B cell (primary cell): ENCODE results near the gene UPF3B. TPM values are rescaled to one million over a fixed set of nuclear protein-coding genes. Genes with fewer than 3 reads are reported as not detected.
A peak's percentile ranks its signal among the peaks of the same experiment; 100 is the strongest.

Source experiments
- ATAC-seq: fragments of 200-7000 bp; cut with Tn5 transposase; one replicate; pipeline ENCODE4 v1.10.0; 2021; ENCODE audit warnings: low read depth, mild to moderate bottlenecking, moderate number of reproducible peaks, moderate library complexity
- CTCF ChIA-PET: fragments of 350-600 bp; sonication (Branson Sonifier 250); formaldehyde crosslinking; loops from one replicate; lab custom pipeline; 2021; ENCODE audit warnings: antibody characterized with exemption, inconsistent platforms; lab: Charles Lee
- POLR2A ChIA-PET: fragments of 350-600 bp; sonication (Branson Sonifier 250); formaldehyde crosslinking; loops from one replicate; lab custom pipeline; 2021; ENCODE audit warnings: antibody characterized with exemption; lab: Charles Lee
- DNase-seq: peaks from one replicate; pipeline ENCODE4 v3.0.0; 2013
- H2AFZ ChIP-seq: 2 replicates; pipeline ENCODE4 v1.6.1; 2012; ENCODE audit warnings: mild to moderate bottlenecking, low read depth, low read length; ENCODE audit not compliant: insufficient read depth, poor library complexity, severe bottlenecking
- H3K27ac ChIP-seq, 2 donors: 1 replicate in 1 of 2; 2 replicates in 1 of 2; pipeline ENCODE4 v1.5.1; 2012 to 2013; ENCODE audit warnings: low read length in 2 of 2, mild to moderate bottlenecking in 2 of 2, moderate library complexity in 1 of 2
- H3K27me3 ChIP-seq, 4 experiments: fragments of 200-600 bp in 1 of 4; sonication (generic) in 1 of 4; replicated peaks in 1 of 4; 1 replicate in 2 of 4; 2 replicates in 2 of 4; pipeline versions ENCODE4 v1.6.1 to v1.7.0; 2013 to 2016; ENCODE audit warnings: low read length in 3 of 4, mild to moderate bottlenecking in 2 of 4, mixed read lengths in 1 of 4, moderate library complexity in 1 of 4; ENCODE audit not compliant: insufficient read depth in 4 of 4, control insufficient read depth in 3 of 4; ENCODE audit errors: control extremely low read depth in 1 of 4
- H3K36me3 ChIP-seq, 2 experiments: replicated peaks in 1 of 2; 1 replicate in 1 of 2; 2 replicates in 1 of 2; pipeline versions ENCODE4 v1.6.1 to v1.7.1; 2013; ENCODE audit warnings: low read length in 1 of 2; ENCODE audit not compliant: insufficient read depth in 2 of 2, control insufficient read depth in 1 of 2; ENCODE audit errors: control extremely low read depth in 1 of 2, extremely low read depth in 1 of 2
- H3K4me1 ChIP-seq, 2 donors: fragments of 200-600 bp in 1 of 2; sonication (generic) in 1 of 2; 1 replicate in 1 of 2; 2 replicates in 1 of 2; pipeline versions ENCODE4 v1.5.1 to v1.6.1; 2013 to 2017; ENCODE audit warnings: low read length in 2 of 2; ENCODE audit not compliant: control insufficient read depth in 2 of 2, insufficient read depth in 2 of 2
- H3K4me2 ChIP-seq: replicated peaks from 2 replicates; pipeline ENCODE3; 2012; ENCODE audit warnings: mild to moderate bottlenecking, low read depth, low read length; ENCODE audit not compliant: poor library complexity, severe bottlenecking
- H3K4me3 ChIP-seq, 5 experiments: fragments of 200-600 bp in 1 of 5; sonication (generic) in 1 of 5; 1 replicate in 3 of 5; 2 replicates in 2 of 5; pipeline versions ENCODE4 v1.5.1 to v1.7.0; 2011 to 2016; ENCODE audit warnings: low read length in 4 of 5, mild to moderate bottlenecking in 4 of 5, low read depth in 2 of 5, control low read depth in 1 of 5, moderate library complexity in 1 of 5; ENCODE audit not compliant: insufficient read depth in 1 of 5; ENCODE audit errors: control extremely low read depth in 1 of 5, extremely low read depth in 1 of 5
- H3K79me2 ChIP-seq: fragments of 200-600 bp; sonication (generic); one replicate; pipeline ENCODE4 v1.6.0; 2016; ENCODE audit warnings: low read length; ENCODE audit not compliant: control insufficient read depth, insufficient read depth
- H3K9ac ChIP-seq: fragments of 200-600 bp; sonication (generic); 2 replicates; pipeline ENCODE4 v1.6.1; 2017; ENCODE audit warnings: mild to moderate bottlenecking, low read length, moderate library complexity
- H3K9me3 ChIP-seq, 3 donors: one replicate each; pipeline versions ENCODE4 v1.6.1 to v1.7.1; 2013; ENCODE audit warnings: low read length in 2 of 3; ENCODE audit not compliant: control insufficient read depth in 2 of 3, insufficient read depth in 1 of 3; ENCODE audit errors: control extremely low read depth in 1 of 3
- H4K20me1 ChIP-seq: 2 replicates; pipeline ENCODE4 v1.6.0; 2012; ENCODE audit warnings: mild to moderate bottlenecking, low read length; ENCODE audit not compliant: insufficient read depth, control insufficient read depth, poor library complexity, severe bottlenecking
- H3K27ac Mint-ChIP-seq: one replicate; pipeline ENCODE4 v1.8.0; 2021; ENCODE audit warnings: mixed read lengths
- H3K27me3 Mint-ChIP-seq: one replicate; pipeline ENCODE4 v1.8.0; 2021; ENCODE audit warnings: mixed read lengths
- H3K4me1 Mint-ChIP-seq: one replicate; pipeline ENCODE4 v1.8.0; 2021; ENCODE audit warnings: mixed read lengths
- H3K4me3 Mint-ChIP-seq: one replicate; pipeline ENCODE4 v1.8.0; 2021; ENCODE audit warnings: mixed read lengths
- H3K9me3 Mint-ChIP-seq: one replicate; pipeline ENCODE4 v1.8.0; 2022; ENCODE audit warnings: mixed read lengths; ENCODE audit not compliant: insufficient read depth
- EZH2 ChIP-seq: IDR thresholded peaks from 2 replicates; pipeline ENCODE4 v1.6.1; 2012; ENCODE audit warnings: borderline replicate concordance, low read depth, mild to moderate bottlenecking, moderate library complexity, low read length; ENCODE audit not compliant: insufficient read depth, poor library complexity, severe bottlenecking
- WGBS: methylation state at CpG from one replicate; pipeline ENCODE4 v1.1.5; 2013; ENCODE audit warnings: missing lambda C conversion rate; ENCODE audit not compliant: insufficient coverage; 5-methylcytosine and 5-hydroxymethylcytosine counted together
- intact Hi-C: fragments of 100-400 bp; cut with micrococcal nuclease; formaldehyde crosslinking; loops from one replicate; pipeline ENCODE4 v1.10.0; 2022
- polyA plus RNA-seq: library from polyadenylated mRNA; depleted of rRNA; stranded (reverse); fragments of >200 nt; gene quantifications from 2 replicates; pipeline ENCODE4 v1.2.3, GENCODE V29; 2012
- total RNA-seq, 2 donors: library from RNA; stranded (reverse); fragments of 120-200 nt in 1 of 2; gene quantifications; 1 replicate in 1 of 2; 2 replicates in 1 of 2; pipeline versions ENCODE4 v1.2.3 to v1.2.4, GENCODE V29; 2013 to 2022
- TF ChIP-seq, protein P1 (sequence below): fragments of 200-600 bp; IDR thresholded peaks from one replicate; pipeline ENCODE4 v1.8.0; 2022; ENCODE audit warnings: antibody characterized with exemption, mild to moderate bottlenecking

Gene UPF3B
- total and polyA plus RNA-seq, 2 donors (not counting 1 experiment from before 2014, with no cell fraction given): 3.6 to 22.1 TPM

DNA sequence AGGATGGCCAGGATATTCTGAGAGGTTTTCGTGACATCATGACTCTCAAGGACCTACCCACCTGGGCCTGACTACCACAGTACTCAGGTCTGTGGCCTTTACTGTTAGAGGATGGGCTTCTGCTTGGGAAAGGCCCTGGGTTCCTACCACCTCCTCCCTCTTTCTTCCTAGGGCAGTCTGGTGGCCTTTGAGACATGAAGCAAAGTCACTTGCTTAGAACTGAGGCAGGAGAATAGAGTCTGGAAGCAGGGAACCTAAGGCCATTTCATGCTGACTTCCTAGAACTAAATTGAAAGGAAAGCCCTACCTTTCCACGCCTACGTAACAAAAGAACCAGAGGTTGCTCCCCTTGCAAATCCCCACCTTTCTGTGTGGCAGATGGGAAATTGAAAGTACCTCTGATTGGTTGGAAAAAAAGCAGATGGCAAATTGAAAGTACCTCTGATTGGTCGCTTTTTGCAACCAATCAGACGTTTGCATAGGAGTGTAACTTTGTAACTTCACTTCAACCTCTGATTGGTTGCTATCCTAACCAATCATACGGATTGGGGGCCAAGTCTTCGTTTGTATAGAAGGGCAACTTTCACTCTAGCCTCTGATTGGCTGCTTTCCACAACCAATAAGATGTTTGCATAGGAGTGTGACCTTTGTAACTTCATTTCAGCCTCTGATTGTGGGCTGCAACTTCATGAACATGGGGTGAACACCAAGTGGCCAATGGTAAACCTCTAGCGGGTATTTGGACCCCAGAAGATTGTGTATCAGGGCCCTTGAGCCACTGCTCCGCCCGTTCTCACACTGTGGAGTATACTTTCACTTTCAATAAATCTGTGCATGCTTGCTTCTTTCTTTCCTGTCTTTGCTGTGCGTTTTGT lies 33.0 kb upstream of the UPF3B start:
- CTCF ChIA-PET: no interaction called here
- 100% methylated on average over 1 of the region's 11 CpGs for WGBS
- H3K4me2 ChIP-seq: peak overlapping the region; percentile 36

More for the DNA sequence above, 33.0 kb upstream of the UPF3B start:
- intact Hi-C loops: loop anchor here (5.0 kb wide), 1 partner anchor 33 kb away; the partner anchor contains the start of gene UPF3B
- H2AFZ ChIP-seq: peak overlapping the region; percentile 50
- H3K9me3 ChIP-seq: no peaks in the 10 kb centered on the region
- POLR2A ChIA-PET: no interaction called here
- no peaks in the 10 kb centered on the region for H3K79me2 ChIP-seq
- DNase-seq: no peak
- no peaks in the 10 kb centered on the region for H3K27me3 ChIP-seq
- Mint-ChIP-seq H3K27me3 (no peaks in the 10 kb centered on the region), H3K9me3 (no peaks in the 10 kb centered on the region), H3K4me3 (no peak overlapping the region), H3K4me1 (peaks cover 10% of the 10 kb centered on the region), H3K27ac (no peak overlapping the region)
- H3K36me3 ChIP-seq: no peaks in the 10 kb centered on the region
- ATAC-seq: no peak
- peaks cover 5 to 9% of the 10 kb centered on the region in 2 donors for H3K4me1 ChIP-seq
- H3K4me3 ChIP-seq: peak overlapping the region in 1 of 5 experiments; percentile 19
- no peaks in the 10 kb centered on the region for H4K20me1 ChIP-seq
- TF ChIP-seq, protein P1, sequence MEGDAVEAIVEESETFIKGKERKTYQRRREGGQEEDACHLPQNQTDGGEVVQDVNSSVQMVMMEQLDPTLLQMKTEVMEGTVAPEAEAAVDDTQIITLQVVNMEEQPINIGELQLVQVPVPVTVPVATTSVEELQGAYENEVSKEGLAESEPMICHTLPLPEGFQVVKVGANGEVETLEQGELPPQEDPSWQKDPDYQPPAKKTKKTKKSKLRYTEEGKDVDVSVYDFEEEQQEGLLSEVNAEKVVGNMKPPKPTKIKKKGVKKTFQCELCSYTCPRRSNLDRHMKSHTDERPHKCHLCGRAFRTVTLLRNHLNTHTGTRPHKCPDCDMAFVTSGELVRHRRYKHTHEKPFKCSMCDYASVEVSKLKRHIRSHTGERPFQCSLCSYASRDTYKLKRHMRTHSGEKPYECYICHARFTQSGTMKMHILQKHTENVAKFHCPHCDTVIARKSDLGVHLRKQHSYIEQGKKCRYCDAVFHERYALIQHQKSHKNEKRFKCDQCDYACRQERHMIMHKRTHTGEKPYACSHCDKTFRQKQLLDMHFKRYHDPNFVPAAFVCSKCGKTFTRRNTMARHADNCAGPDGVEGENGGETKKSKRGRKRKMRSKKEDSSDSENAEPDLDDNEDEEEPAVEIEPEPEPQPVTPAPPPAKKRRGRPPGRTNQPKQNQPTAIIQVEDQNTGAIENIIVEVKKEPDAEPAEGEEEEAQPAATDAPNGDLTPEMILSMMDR: no peak
- no peak for TF ChIP-seq EZH2
- H3K27ac ChIP-seq: no peak overlapping the region
- no peak overlapping the region for H3K9ac ChIP-seq
